ENCODE results near the gene SLC25A15. TPM values are rescaled to one million over a fixed set of nuclear protein-coding genes. Genes with fewer than 3 reads are reported as not detected.
A peak's percentile ranks its signal among the peaks of the same experiment; 100 is the strongest.

The SLC25A15 gene
- total RNA-seq, 1 donor from 2014 or later, result 7.3 TPM

- DNase-seq, result no peak
- H3K9me3 Mint-ChIP-seq (ENCODE audit: unreplicated experiment), result no peaks in the 10 kb centered on the region
- no peaks in the 10 kb centered on the region for H3K27me3 Mint-ChIP-seq (ENCODE audit: unreplicated experiment)
- no peaks in the 10 kb centered on the region for H3K36me3 Mint-ChIP-seq (ENCODE audit: unreplicated experiment)
- H3K27ac Mint-ChIP-seq (ENCODE audit: unreplicated experiment), result no peak overlapping the region
- H3K4me1 Mint-ChIP-seq (ENCODE audit: low read depth, unreplicated experiment), result no peaks in the 10 kb centered on the region
- TF ChIP-seq CTCF (IDR thresholded peaks at IDR 0.05; ENCODE audit: partially characterized antibody, unreplicated experiment), result no peak
- no peak overlapping the region for H3K4me3 Mint-ChIP-seq (ENCODE audit: unreplicated experiment)
Observed at GRCh38 chr13:40762849-40763248, 26.6 kb upstream of the SLC25A15 start.

- DNase-seq, result no peak
- peaks cover 3% of the 10 kb centered on the region for H3K4me1 Mint-ChIP-seq (ENCODE audit: low read depth, unreplicated experiment)
Observed at GRCh38 chr13:40764587-40765403, 24.6 kb upstream of the SLC25A15 start.

GRCh38 chr13:40765602-40766001, 23.8 kb upstream of the SLC25A15 start:
- H3K4me3 Mint-ChIP-seq (ENCODE audit: unreplicated experiment), result no peak overlapping the region
- no peaks in the 10 kb centered on the region for H3K36me3 Mint-ChIP-seq (ENCODE audit: unreplicated experiment)
- no peak for TF ChIP-seq CTCF (IDR thresholded peaks at IDR 0.05; ENCODE audit: partially characterized antibody, unreplicated experiment)
- no peak overlapping the region for H3K27ac Mint-ChIP-seq (ENCODE audit: unreplicated experiment)
- no peaks in the 10 kb centered on the region for H3K27me3 Mint-ChIP-seq (ENCODE audit: unreplicated experiment)
- peaks cover 2% of the 10 kb centered on the region for H3K9me3 Mint-ChIP-seq (ENCODE audit: unreplicated experiment)
- H3K4me1 Mint-ChIP-seq (ENCODE audit: low read depth, unreplicated experiment), result peaks cover 8% of the 10 kb centered on the region
- no peak for DNase-seq

More at GRCh38 chr13:40764587-40765403, 24.6 kb upstream of the SLC25A15 start:
- no peaks in the 10 kb centered on the region for H3K9me3 Mint-ChIP-seq (ENCODE audit: unreplicated experiment)
- H3K4me3 Mint-ChIP-seq (ENCODE audit: unreplicated experiment), result no peak overlapping the region
- no peaks in the 10 kb centered on the region for H3K27me3 Mint-ChIP-seq (ENCODE audit: unreplicated experiment)
- no peak overlapping the region for H3K27ac Mint-ChIP-seq (ENCODE audit: unreplicated experiment)
- no peaks in the 10 kb centered on the region for H3K36me3 Mint-ChIP-seq (ENCODE audit: unreplicated experiment)
- no peak for TF ChIP-seq CTCF (IDR thresholded peaks at IDR 0.05; ENCODE audit: partially characterized antibody, unreplicated experiment)

GRCh38 chr13:40769970-40770369, 19.4 kb upstream of the SLC25A15 start:
- no peaks in the 10 kb centered on the region for H3K36me3 Mint-ChIP-seq (ENCODE audit: unreplicated experiment)
- peaks cover 8% of the 10 kb centered on the region for H3K4me1 Mint-ChIP-seq (ENCODE audit: low read depth, unreplicated experiment)
- no peak for TF ChIP-seq CTCF (IDR thresholded peaks at IDR 0.05; ENCODE audit: partially characterized antibody, unreplicated experiment)
- peaks cover 3% of the 10 kb centered on the region for H3K27me3 Mint-ChIP-seq (ENCODE audit: unreplicated experiment)
- peak overlapping the region; percentile 99 for H3K27ac Mint-ChIP-seq (ENCODE audit: unreplicated experiment)
- no peak for DNase-seq
- peak overlapping the region; percentile 99 for H3K4me3 Mint-ChIP-seq (ENCODE audit: unreplicated experiment)
- H3K9me3 Mint-ChIP-seq (ENCODE audit: unreplicated experiment), result peaks cover 10% of the 10 kb centered on the region

- peak overlapping the region; percentile 99 for H3K27ac Mint-ChIP-seq (ENCODE audit: unreplicated experiment)
- peaks cover 8% of the 10 kb centered on the region for H3K4me1 Mint-ChIP-seq (ENCODE audit: low read depth, unreplicated experiment)
- peak overlapping the region; percentile 99 for H3K4me3 Mint-ChIP-seq (ENCODE audit: unreplicated experiment)
- H3K36me3 Mint-ChIP-seq (ENCODE audit: unreplicated experiment), result no peaks in the 10 kb centered on the region
- TF ChIP-seq CTCF (IDR thresholded peaks at IDR 0.05; ENCODE audit: partially characterized antibody, unreplicated experiment), result no peak
- no peak for DNase-seq
- peaks cover 10% of the 10 kb centered on the region for H3K9me3 Mint-ChIP-seq (ENCODE audit: unreplicated experiment)
- H3K27me3 Mint-ChIP-seq (ENCODE audit: unreplicated experiment), result peaks cover 3% of the 10 kb centered on the region
Observed at GRCh38 chr13:40770609-40770933, 18.8 kb upstream of the SLC25A15 start.

Data from glutamatergic neuron (in vitro differentiated cells).